Ovary (tissue), 9 donors: ENCODE data around the gene PPM1M. TPM values are rescaled to one million over a fixed set of nuclear protein-coding genes. Genes with fewer than 3 reads are reported as not detected.

Experiments used
- DNase-seq, 5 donors: peaks; one replicate each; pipeline ENCODE4 v3.0.0-alpha.2; 2019 to 2020
- H3K27ac ChIP-seq, 2 donors: fragments of 200-600 bp; one replicate each; pipeline versions ENCODE4 v1.5.1 to v1.8.0; 2019 to 2022
- H3K27me3 ChIP-seq: fragments of 200-600 bp; one replicate; pipeline ENCODE4 v1.8.0; 2022
- H3K36me3 ChIP-seq: fragments of 200-600 bp; sonication (generic); one replicate; pipeline ENCODE4 v1.5.1; 2019
- H3K4me1 ChIP-seq: one replicate; pipeline ENCODE4 v1.8.1; 2013; ENCODE audit warnings: mild to moderate bottlenecking, moderate library complexity; ENCODE audit not compliant: insufficient read depth
- H3K4me3 ChIP-seq: fragments of 200-600 bp; sonication (generic); one replicate; pipeline ENCODE4 v1.5.1; 2017
- H3K9me3 ChIP-seq, 2 donors: fragments of 200-600 bp in 1 of 2; sonication (generic) in 1 of 2; one replicate each; pipeline versions ENCODE4 v1.5.1 to v1.8.1; 2013 to 2019; ENCODE audit warnings: mild to moderate bottlenecking in 1 of 2, moderate library complexity in 1 of 2
- CTCF ChIP-seq, 3 donors: fragments of 450-650 bp in 2 of 3; fragments of 200-600 bp in 1 of 3; IDR thresholded peaks; one replicate each; pipeline versions ENCODE4 v1.5.1 to v1.8.0; 2016 to 2022; ENCODE audit warnings: antibody characterized with exemption in 3 of 3, mild to moderate bottlenecking in 1 of 3
- EP300 ChIP-seq: sonication (generic); formaldehyde crosslinking; IDR thresholded peaks from one replicate; pipeline ENCODE4 v1.6.1; 2017; ENCODE audit warnings: antibody characterized with exemption
- POLR2A ChIP-seq: fragments of 450-650 bp; IDR thresholded peaks from one replicate; pipeline ENCODE4 v1.6.1; 2017; ENCODE audit warnings: antibody characterized with exemption, mild to moderate bottlenecking, moderate library complexity
- WGBS, 3 donors: extraction: QIAGEN DNeasy Blood & Tissue Kit in 1 of 3; methylation state at CpG; one replicate each; pipeline versions ENCODE4 v1.1.5 to v1.1.7; 2013 to 2017; 5-methylcytosine and 5-hydroxymethylcytosine counted together
- intact Hi-C, 4 donors: fragments of 100-400 bp; cut with DNase I; formaldehyde crosslinking; loops; one replicate each; pipeline versions ENCODE4 v1.11.0 to v1.15.1; 2022 to 2023
- polyA plus RNA-seq, 2 donors: library from polyadenylated mRNA; stranded (reverse); fragments of 200-250 nt in 1 of 2; fragments of 350-450 nt in 1 of 2; fragmentation: Illumina TruSeq in 1 of 2; extraction: RNeasy Lipid Tissue Mini Kit (QIAGEN cat#74804) in 1 of 2; gene quantifications; one replicate each; pipeline ENCODE4 v1.2.3, GENCODE V29; 2013 to 2014
- total RNA-seq, 7 donors: library from RNA; depleted of rRNA in 2 of 7; stranded (reverse); fragments of >200 nt in 2 of 7; fragmentation: NEBNext Ultra II Directional in 3 of 7; extraction: Animal tissue kit (Norgen Biotek cat#: 25700) in 3 of 7; gene quantifications; one replicate each; pipeline versions ENCODE4 v1.1.0 to v1.2.4, GENCODE V29; 2016 to 2023
- donor health status: DM: no; HTN: no; CAD: no; lungs with moderate emphysema.
- donor health status: DM: no; HTN: no; CAD: no.
- donor health status: Bipolar disorder and iron deficiency.
- donor health status: DM: yes; HTN: yes; CAD: no.
- donor health status: DM: no; HTN: no; CAD: no.
- donor health status: DM: yes; HTN: yes; CAD: no.

The PPM1M gene
- total and polyA plus RNA-seq, 9 donors = 15.4 to 48.4 (median 25.7) TPM

DNA sequence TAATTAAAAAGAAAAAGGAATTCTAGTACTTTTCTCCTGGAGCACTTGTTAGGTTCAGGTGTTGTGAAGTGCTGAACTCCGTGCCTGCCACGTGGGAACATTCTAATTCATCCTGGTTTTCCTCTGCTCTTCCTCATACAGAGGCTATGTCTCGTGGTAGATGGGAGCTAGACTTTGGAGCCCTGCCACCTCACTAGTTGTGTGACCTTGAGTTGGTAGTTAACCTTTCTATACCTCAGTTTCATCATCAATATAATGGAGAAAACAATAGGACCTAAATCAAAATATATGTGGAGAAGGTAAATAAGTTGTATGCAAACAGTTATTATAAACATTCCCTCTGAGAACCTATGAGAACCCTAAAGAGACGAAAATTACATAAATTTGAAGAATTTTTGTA lies 37.0 kb upstream of the PPM1M start:
- Histone ChIP-seq H3K4me3 (no peak overlapping the region), H3K9me3 (no peaks in the 10 kb centered on the region), H3K27me3 (no peaks in the 10 kb centered on the region), H3K27ac (no peak overlapping the region), H3K36me3 (no peaks in the 10 kb centered on the region), H3K4me1 (no peaks in the 10 kb centered on the region)
- intact Hi-C loops = no loop called here
- no peak for DNase-seq
- WGBS, 3 donors = 79 to 82% (median 79%) methylated on average over 4 of the region's 4 CpGs
- TF ChIP-seq EP300 (no peak), POLR2A (no peak), CTCF (IDR thresholded peaks at IDR 0.05) (no peak)

DNA sequence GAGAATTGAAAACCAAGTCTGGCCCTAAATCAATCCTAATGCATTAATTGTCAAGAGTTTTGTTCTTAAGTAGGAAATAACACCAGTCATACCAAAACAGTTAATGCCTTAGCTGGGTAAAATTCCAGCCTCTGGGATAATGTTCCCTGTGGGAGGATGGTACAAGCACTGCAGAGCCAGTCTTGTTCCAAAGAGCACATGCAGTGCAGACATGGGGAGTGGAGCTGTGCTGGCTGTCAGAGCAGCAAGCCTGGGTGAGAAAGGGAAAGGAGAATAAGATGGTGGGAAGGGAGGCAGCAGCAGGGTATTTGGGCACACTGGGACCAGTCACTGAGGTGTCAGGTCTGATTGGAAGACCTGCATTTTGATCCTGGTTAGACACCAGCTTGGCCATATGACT lies 35.5 kb upstream of the PPM1M start:
- H3K36me3 ChIP-seq = no peaks in the 10 kb centered on the region

GRCh38 chr3:52210550-52211046 lies 35.0 kb upstream of the PPM1M start:
- Histone ChIP-seq H3K36me3 (no peaks in the 10 kb centered on the region), H3K4me1 (no peaks in the 10 kb centered on the region), H3K4me3 (no peak overlapping the region), H3K27me3 (no peaks in the 10 kb centered on the region), H3K27ac (no peak overlapping the region), H3K9me3 (no peaks in the 10 kb centered on the region)
- WGBS, 3 donors = 84 to 86% (median 85%) methylated on average over 6 of the region's 6 CpGs
- no peak for DNase-seq
- intact Hi-C loops = no loop called here
- TF ChIP-seq CTCF (IDR thresholded peaks at IDR 0.05) (no peak), POLR2A (no peak), EP300 (no peak)

More for the DNA sequence above, 35.5 kb upstream of the PPM1M start:
- no peaks in the 10 kb centered on the region for H3K27me3 ChIP-seq
- H3K4me1 ChIP-seq = no peaks in the 10 kb centered on the region
- no peak for TF ChIP-seq POLR2A
- TF ChIP-seq EP300 = no peak
- no peak for TF ChIP-seq CTCF (IDR thresholded peaks at IDR 0.05)
- no peak for DNase-seq
- no peak overlapping the region for H3K4me3 ChIP-seq
- no peak overlapping the region for H3K27ac ChIP-seq
- H3K9me3 ChIP-seq = no peaks in the 10 kb centered on the region
- intact Hi-C loops = no loop called here

GRCh38 chr3:52211268-52211891 lies 34.2 kb upstream of the PPM1M start:
- DNase-seq = no peak
- Histone ChIP-seq H3K4me1 (peaks cover under 1% of the 10 kb centered on the region), H3K9me3 (no peaks in the 10 kb centered on the region), H3K4me3 (no peak overlapping the region), H3K27me3 (no peaks in the 10 kb centered on the region), H3K27ac (no peak overlapping the region), H3K36me3 (no peaks in the 10 kb centered on the region)
- TF ChIP-seq POLR2A (no peak), CTCF (IDR thresholded peaks at IDR 0.05) (no peak), EP300 (no peak)
- 92 to 93% (median 93%) methylated on average over 18 of the region's 18 CpGs for WGBS, 3 donors
- intact Hi-C loops = no loop called here
